Measurements from ENCODE around the gene SMURF1. TPM values are rescaled to one million over a fixed set of nuclear protein-coding genes. Genes with fewer than 3 reads are reported as not detected.

Gene SMURF1
- polyA plus RNA-seq, 1 donor from 2014 or later, result 22.9 TPM

DNA sequence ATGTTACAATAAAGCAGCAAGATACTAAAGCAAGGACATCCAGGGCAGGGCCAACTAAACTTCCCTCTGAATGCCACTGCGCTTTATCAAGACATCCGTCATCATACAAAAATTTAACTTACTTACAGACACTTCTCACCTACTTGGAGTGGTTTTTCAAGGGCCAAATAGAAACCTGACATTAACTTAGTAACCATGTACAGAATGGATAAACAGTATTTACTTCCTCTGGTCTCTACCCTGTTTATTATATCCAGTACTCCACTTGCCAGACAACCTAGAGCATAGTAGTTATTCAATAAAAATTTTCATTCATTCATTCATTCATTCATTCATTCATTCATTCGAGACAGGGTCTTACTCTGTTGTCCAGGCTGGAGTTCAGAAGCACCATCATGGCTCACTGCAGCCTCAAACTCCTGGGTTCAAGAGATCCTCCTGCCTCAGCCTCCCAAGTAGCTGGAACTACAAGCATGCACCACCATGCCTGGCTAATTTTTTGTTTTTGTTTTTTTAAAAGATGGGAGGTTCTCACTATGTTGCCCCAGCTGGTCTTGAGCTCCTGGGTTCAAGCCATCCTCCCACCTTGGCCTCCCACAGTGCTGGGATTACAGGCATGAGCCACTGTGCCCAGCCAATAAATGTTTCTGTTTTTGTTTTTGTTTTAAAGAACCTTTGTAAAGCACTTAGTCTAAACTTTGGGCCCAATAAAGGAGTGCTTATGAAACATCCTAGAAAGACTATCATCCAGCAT, 19.0 kb downstream of the SMURF1 start:
- H2AFZ ChIP-seq (ENCODE audit: low read depth, low read length), result no peak overlapping the region
- H3K9ac ChIP-seq (ENCODE audit: low read length), result no peak overlapping the region
- no peak overlapping the region for H3K4me3 ChIP-seq (ENCODE audit: low read length)
- no peaks in the 10 kb centered on the region for H3K27me3 ChIP-seq (ENCODE audit: insufficient read depth, low read depth, low read length)
- H3K9me3 ChIP-seq (ENCODE audit: low read length), result no peaks in the 10 kb centered on the region
- H3F3A ChIP-seq (ENCODE audit: insufficient read depth, low read length, poor library complexity, severe bottlenecking), result no peaks in the 10 kb centered on the region
- no peaks in the 10 kb centered on the region for H4K20me1 ChIP-seq (ENCODE audit: insufficient read depth)
- TF ChIP-seq POLR2AphosphoS5 (IDR thresholded peaks at IDR 0.05) (no peak), EP300 (conservative IDR thresholded peaks at IDR 0.05; ENCODE audit: poor library complexity, severe bottlenecking) (no peak), RAD21 (conservative IDR thresholded peaks at IDR 0.05) (no peak), REST (IDR thresholded peaks at IDR 0.05; ENCODE audit: borderline replicate concordance) (no peak), MXI1 (conservative IDR thresholded peaks at IDR 0.05; ENCODE audit: poor library complexity, severe bottlenecking) (no peak), TAF1 (IDR thresholded peaks at IDR 0.05; ENCODE audit: low read depth) (no peak), EZH2 (IDR thresholded peaks at IDR 0.05; ENCODE audit: borderline replicate concordance, insufficient read depth, low read length, poor library complexity, severe bottlenecking) (no peak), CTCF (IDR thresholded peaks at IDR 0.05; ENCODE audit: poor library complexity, severe bottlenecking) (no peak), SMC3 (conservative IDR thresholded peaks at IDR 0.05; ENCODE audit: poor library complexity) (no peak)
- no peak overlapping the region for H3K27ac ChIP-seq (ENCODE audit: low read length)
- no peaks in the 10 kb centered on the region for H3K9me2 ChIP-seq (ENCODE audit: insufficient read depth, low read length)
- no peak overlapping the region for H3K4me2 ChIP-seq (ENCODE audit: low read length)
- H3K36me3 ChIP-seq (ENCODE audit: insufficient read depth, low read length), result no peaks in the 10 kb centered on the region
- H3K79me2 ChIP-seq (replicated peaks; ENCODE audit: insufficient read depth, low read length), result peaks cover 35% of the 10 kb centered on the region

- peaks cover 35% of the 10 kb centered on the region for H3K79me2 ChIP-seq (replicated peaks; ENCODE audit: insufficient read depth, low read length)
- H3K27ac ChIP-seq (ENCODE audit: low read length), result no peak overlapping the region
- no peak overlapping the region for H3K9ac ChIP-seq (ENCODE audit: low read length)
- H4K20me1 ChIP-seq (ENCODE audit: insufficient read depth), result no peaks in the 10 kb centered on the region
- no peak overlapping the region for H3K4me2 ChIP-seq (ENCODE audit: low read length)
- H3F3A ChIP-seq (ENCODE audit: insufficient read depth, low read length, poor library complexity, severe bottlenecking), result no peaks in the 10 kb centered on the region
- TF ChIP-seq EZH2 (IDR thresholded peaks at IDR 0.05; ENCODE audit: borderline replicate concordance, insufficient read depth, low read length, poor library complexity, severe bottlenecking) (no peak), POLR2AphosphoS5 (IDR thresholded peaks at IDR 0.05) (no peak), TAF1 (IDR thresholded peaks at IDR 0.05; ENCODE audit: low read depth) (no peak), EP300 (conservative IDR thresholded peaks at IDR 0.05; ENCODE audit: poor library complexity, severe bottlenecking) (no peak), SMC3 (conservative IDR thresholded peaks at IDR 0.05; ENCODE audit: poor library complexity) (no peak), REST (IDR thresholded peaks at IDR 0.05; ENCODE audit: borderline replicate concordance) (no peak), CTCF (IDR thresholded peaks at IDR 0.05; ENCODE audit: poor library complexity, severe bottlenecking) (no peak), RAD21 (conservative IDR thresholded peaks at IDR 0.05) (no peak), MXI1 (conservative IDR thresholded peaks at IDR 0.05; ENCODE audit: poor library complexity, severe bottlenecking) (no peak)
- no peaks in the 10 kb centered on the region for H3K9me2 ChIP-seq (ENCODE audit: insufficient read depth, low read length)
- H3K27me3 ChIP-seq (ENCODE audit: insufficient read depth, low read depth, low read length), result no peaks in the 10 kb centered on the region
- no peaks in the 10 kb centered on the region for H3K36me3 ChIP-seq (ENCODE audit: insufficient read depth, low read length)
- no peak overlapping the region for H2AFZ ChIP-seq (ENCODE audit: low read depth, low read length)
- no peak overlapping the region for H3K4me3 ChIP-seq (ENCODE audit: low read length)
- H3K9me3 ChIP-seq (ENCODE audit: low read length), result no peaks in the 10 kb centered on the region
These were observed 19.7 kb downstream of the SMURF1 start for GRCh38 chr7:99124236-99124635.
